Loucy (cell line): ENCODE measurements around the gene SND1.

Source experiments
- H2AFZ ChIP-seq: fragments of 200-600 bp; sonication (generic); 2 replicates; pipeline ENCODE4 v1.6.0; 2016; ENCODE audit warnings: antibody characterized with exemption, mild to moderate bottlenecking, low read length, moderate library complexity
- H3F3A ChIP-seq: fragments of 200-600 bp; 2 replicates; pipeline ENCODE4 v1.6.0; 2016; ENCODE audit warnings: antibody characterized with exemption, low read depth, mild to moderate bottlenecking
- H3K27me3 ChIP-seq: fragments of 200-600 bp; sonication (generic); 2 replicates; pipeline ENCODE4 v1.6.1; 2014; ENCODE audit warnings: low read length, mild to moderate bottlenecking; ENCODE audit not compliant: insufficient read depth, poor library complexity, severe bottlenecking
- H3K36me3 ChIP-seq: fragments of 200-600 bp; sonication (generic); 2 replicates; pipeline ENCODE4 v1.6.1; 2016; ENCODE audit warnings: low read length; ENCODE audit not compliant: insufficient read depth
- H3K4me1 ChIP-seq: fragments of 200-600 bp; sonication (generic); 2 replicates; pipeline ENCODE4 v1.5.1; 2014; ENCODE audit warnings: low read length, mild to moderate bottlenecking; ENCODE audit not compliant: insufficient read depth, poor library complexity, severe bottlenecking
- H3K4me2 ChIP-seq: fragments of 200-600 bp; sonication (generic); 2 replicates; pipeline ENCODE4 v1.6.0; 2014; ENCODE audit warnings: antibody characterized with exemption, low read length, low read depth, mild to moderate bottlenecking; ENCODE audit not compliant: poor library complexity, severe bottlenecking
- H3K4me3 ChIP-seq: fragments of 200-600 bp; sonication (generic); 2 replicates; pipeline ENCODE4 v1.5.1; 2014; ENCODE audit warnings: low read length, mild to moderate bottlenecking, mixed read lengths; ENCODE audit not compliant: poor library complexity, severe bottlenecking
- H3K79me2 ChIP-seq: fragments of 200-600 bp; sonication (generic); 2 replicates; pipeline ENCODE4 v1.6.1; 2014; ENCODE audit warnings: low read length; ENCODE audit not compliant: insufficient read depth
- H3K9ac ChIP-seq: fragments of 200-600 bp; sonication (generic); 2 replicates; pipeline ENCODE4 v1.6.0; 2014; ENCODE audit warnings: mild to moderate bottlenecking, low read depth, low read length, moderate library complexity; ENCODE audit not compliant: poor library complexity, severe bottlenecking
- H3K9me2 ChIP-seq: fragments of 200-600 bp; sonication (generic); replicated peaks from 2 replicates; pipeline ENCODE4 v1.6.1; 2016; ENCODE audit warnings: low read depth, low read length, mixed read lengths
- H3K9me3 ChIP-seq: fragments of 200-600 bp; sonication (generic); 2 replicates; pipeline ENCODE4 v1.6.1; 2014; ENCODE audit warnings: mild to moderate bottlenecking, antibody characterized with exemption, low read length, low read depth; ENCODE audit not compliant: insufficient read depth
- H4K20me1 ChIP-seq: fragments of 200-600 bp; sonication (generic); 2 replicates; pipeline ENCODE4 v1.6.0; 2014; ENCODE audit warnings: antibody characterized with exemption, low read length, mild to moderate bottlenecking; ENCODE audit not compliant: insufficient read depth, poor library complexity, severe bottlenecking
- CTCF ChIP-seq: fragments of 200-600 bp; sonication (generic); conservative IDR thresholded peaks from 2 replicates; pipeline ENCODE4 v1.5.1; 2014; ENCODE audit warnings: mild to moderate bottlenecking, antibody characterized with exemption, low read length
- EZH2phosphoT487 ChIP-seq: fragments of 200-600 bp; IDR thresholded peaks from 2 replicates; pipeline ENCODE4 v1.6.1; 2018; ENCODE audit warnings: antibody characterized with exemption, mild to moderate bottlenecking, moderate library complexity, borderline replicate concordance

Gene SND1

DNA sequence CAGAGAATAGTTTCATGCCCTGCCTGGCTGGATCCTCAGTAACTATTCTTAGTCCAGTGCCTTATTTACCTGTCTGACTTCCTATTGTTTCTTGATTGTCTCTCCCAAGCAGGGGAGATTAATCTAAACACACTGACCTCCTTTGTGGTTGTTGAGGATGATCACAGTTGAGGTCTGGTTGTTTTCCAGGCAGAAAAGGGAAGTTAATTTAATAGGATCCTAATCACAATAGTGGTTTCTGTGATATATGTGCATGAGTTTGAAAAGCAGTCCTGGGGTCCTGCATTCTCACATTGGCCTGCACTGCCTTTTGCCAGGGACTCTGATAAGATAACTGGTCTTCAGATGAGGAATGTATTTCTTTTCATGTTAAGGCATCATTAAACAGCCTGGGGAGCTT lies 130.1 kb downstream of the SND1 start:
- no peak overlapping the region for H3K9ac ChIP-seq
- H3K4me3 ChIP-seq = no peak overlapping the region
- H3K9me3 ChIP-seq = no peaks in the 10 kb centered on the region
- no peaks in the 10 kb centered on the region for H3F3A ChIP-seq
- no peaks in the 10 kb centered on the region for H4K20me1 ChIP-seq
- peaks cover 13% of the 10 kb centered on the region for H3K4me1 ChIP-seq
- H3K27me3 ChIP-seq = no peaks in the 10 kb centered on the region
- no peak for TF ChIP-seq EZH2phosphoT487
- no peak for TF ChIP-seq CTCF
- H3K4me2 ChIP-seq = no peak overlapping the region
- no peak overlapping the region for H2AFZ ChIP-seq
- H3K36me3 ChIP-seq = no peaks in the 10 kb centered on the region; the same call in 1 of the 2 replicates
- H3K9me2 ChIP-seq = no peaks in the 10 kb centered on the region
- H3K79me2 ChIP-seq = peaks cover 32% of the 10 kb centered on the region

GRCh38 chr7:127782654-127783559 lies 130.9 kb downstream of the SND1 start:
- no peak for TF ChIP-seq CTCF
- no peak for TF ChIP-seq EZH2phosphoT487
- peaks cover 34% of the 10 kb centered on the region for H3K79me2 ChIP-seq
- no peak overlapping the region for H3K9ac ChIP-seq
- peaks cover 20% of the 10 kb centered on the region for H3K4me1 ChIP-seq
- no peak overlapping the region for H3K4me2 ChIP-seq
- H3K9me2 ChIP-seq = no peaks in the 10 kb centered on the region
- no peaks in the 10 kb centered on the region; the same call in 1 of the 2 replicates for H3K36me3 ChIP-seq
- no peaks in the 10 kb centered on the region for H3K9me3 ChIP-seq
- no peak overlapping the region for H3K4me3 ChIP-seq
- H4K20me1 ChIP-seq = peaks cover 5% of the 10 kb centered on the region
- H2AFZ ChIP-seq = no peak overlapping the region
- no peaks in the 10 kb centered on the region for H3F3A ChIP-seq
- H3K27me3 ChIP-seq = no peaks in the 10 kb centered on the region

DNA sequence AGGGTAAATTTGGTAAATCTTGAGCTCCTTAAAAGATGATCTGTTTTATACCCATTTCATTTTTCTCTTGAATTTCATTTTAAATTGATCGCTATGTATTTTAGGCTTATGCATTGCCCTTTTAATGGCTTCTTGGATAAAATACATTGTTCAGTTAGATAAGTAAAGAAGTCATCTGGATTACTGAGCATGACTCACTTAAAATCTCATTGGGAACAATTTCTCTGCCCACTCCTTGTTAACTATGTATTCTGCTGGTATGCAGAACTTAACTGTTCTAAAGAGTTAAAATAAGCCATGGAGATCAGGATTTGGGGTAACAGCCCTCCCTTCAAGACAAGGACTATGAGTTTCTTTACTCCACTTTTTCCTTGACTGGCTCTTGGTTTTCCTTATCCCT lies 134.2 kb downstream of the SND1 start:
- H3K4me2 ChIP-seq = no peak overlapping the region
- H3K36me3 ChIP-seq = no peaks in the 10 kb centered on the region; the same call in 1 of the 2 replicates
- H3K79me2 ChIP-seq = peaks cover 20% of the 10 kb centered on the region
- H3K4me3 ChIP-seq = no peak overlapping the region
- H2AFZ ChIP-seq = no peak overlapping the region
- H3K9me2 ChIP-seq = no peaks in the 10 kb centered on the region
- H3F3A ChIP-seq = no peaks in the 10 kb centered on the region
- TF ChIP-seq CTCF = no peak
- TF ChIP-seq EZH2phosphoT487 = no peak
- H4K20me1 ChIP-seq = peaks cover 9% of the 10 kb centered on the region
- H3K9ac ChIP-seq = no peak overlapping the region
- peaks cover 21% of the 10 kb centered on the region for H3K4me1 ChIP-seq
- no peaks in the 10 kb centered on the region for H3K27me3 ChIP-seq
- H3K9me3 ChIP-seq = no peaks in the 10 kb centered on the region
